Central memory CD4-positive, alpha-beta T cell (primary cell): ENCODE results near the gene ARHGEF35.
"Not testable (repeated sequence)": the region's sequence is repeated elsewhere in the genome, so short reads cannot be mapped to it uniquely, and the experiment has no call there.

ENCODE experiments used
- DNase-seq: peaks from one replicate; pipeline ENCODE4 v3.0.0; 2022

Gene ARHGEF35

GRCh38 chr7:144178380-144179164 is 17.1 kb downstream of the ARHGEF35 start:
- peak; percentile 43 for DNase-seq

- DNase-seq = no peak
Measured at GRCh38 chr7:144174613-144175012, 21.0 kb downstream of the ARHGEF35 start.

GRCh38 chr7:144171594-144172350 is 23.9 kb downstream of the ARHGEF35 start:
- not testable (repeated sequence) for DNase-seq

- DNase-seq = no peak
Measured at GRCh38 chr7:144164784-144165183, 30.8 kb downstream of the ARHGEF35 start.

- DNase-seq = no peak
Measured at GRCh38 chr7:144158861-144159260, 36.8 kb downstream of the ARHGEF35 start.

GRCh38 chr7:144148224-144148827 is 47.3 kb downstream of the ARHGEF35 start:
- no peak for DNase-seq

GRCh38 chr7:144144426-144144825 is 51.2 kb downstream of the ARHGEF35 start:
- no peak for DNase-seq

GRCh38 chr7:144142187-144142586 is 53.4 kb downstream of the ARHGEF35 start:
- no peak for DNase-seq

- DNase-seq = no peak
Measured at GRCh38 chr7:144137501-144137900, 58.1 kb downstream of the ARHGEF35 start.
